K562 (cell line): ENCODE measurements around the gene STX2. TPM values are rescaled to one million over a fixed set of nuclear protein-coding genes. Genes with fewer than 3 reads are reported as not detected.

Experiments
- BDP1 ChIP-seq: IDR thresholded peaks from 3 replicates; pipeline ENCODE4 v1.6.1; 2011; ENCODE audit not compliant: insufficient read length, insufficient read depth
- FOXK1 ChIP-seq: sonication (generic); formaldehyde crosslinking; IDR thresholded peaks from 2 replicates; pipeline ENCODE4 v1.8.0; 2022; ENCODE audit warnings: missing genetic modification reagents, mild to moderate bottlenecking, borderline replicate concordance
- GABPB2 ChIP-seq: fragments of 250-450 bp; sonication (Bioruptor Pico); conservative IDR thresholded peaks from 2 replicates; pipeline ENCODE4 v1.5.1; 2021; ENCODE audit warnings: mild to moderate bottlenecking
- GMEB1 ChIP-seq: fragments of 250-450 bp; sonication (Bioruptor Pico); IDR thresholded peaks from 2 replicates; pipeline ENCODE4 v1.4.0; 2020; ENCODE audit warnings: mild to moderate bottlenecking
- HES1 ChIP-seq: fragments of 450-650 bp; IDR thresholded peaks from 2 replicates; pipeline ENCODE4 v1.6.1; 2016; ENCODE audit warnings: low read depth, mild to moderate bottlenecking, moderate library complexity
- HNRNPLL ChIP-seq: fragments of 200-400 bp; formaldehyde crosslinking; IDR thresholded peaks from 2 replicates; pipeline ENCODE4 v1.6.1; 2017; ENCODE audit warnings: low read length, low read depth, mild to moderate bottlenecking; ENCODE audit not compliant: poor library complexity, severe bottlenecking
- JUND ChIP-seq, 2 experiments: IDR thresholded peaks; 2 replicates in 1 of 2; 3 replicates in 1 of 2; pipeline ENCODE4 v1.6.1; 2011; ENCODE audit warnings: borderline replicate concordance in 2 of 2, low read depth in 2 of 2, low read length in 2 of 2, improper control_type of control experiment in 1 of 2, missing biosample characterization in 1 of 2, missing genetic modification characterization in 1 of 2, missing genetic modification reagents in 1 of 2
- MYNN ChIP-seq, 2 experiments: sonication (generic); formaldehyde crosslinking in 1 of 2; IDR thresholded peaks; 2 replicates each; pipeline versions ENCODE4 v1.5.0 to v1.6.1; 2016 to 2020; ENCODE audit warnings: antibody characterized with exemption in 1 of 2, missing genetic modification reagents in 1 of 2
- NR2C2 ChIP-seq, 2 experiments: fragments of 200-800 bp in 1 of 2; sonication (Bioruptor generic) in 1 of 2; sonication (generic) in 1 of 2; formaldehyde crosslinking in 1 of 2; IDR thresholded peaks; 2 replicates each; pipeline versions ENCODE4 v1.6.1 to v1.8.0; 2016 to 2022; ENCODE audit warnings: mild to moderate bottlenecking in 1 of 2, missing compliant biosample characterization in 1 of 2, missing genetic modification characterization in 1 of 2, missing genetic modification reagents in 1 of 2
- RERE ChIP-seq: sonication (generic); formaldehyde crosslinking; IDR thresholded peaks from 2 replicates; pipeline ENCODE4 v1.8.0; 2023; ENCODE audit warnings: missing genetic modification reagents, mild to moderate bottlenecking, borderline replicate concordance
- SAFB ChIP-seq: fragments of 200-400 bp; formaldehyde crosslinking; IDR thresholded peaks from 2 replicates; pipeline ENCODE4 v1.6.1; 2017; ENCODE audit warnings: low read depth, low read length, borderline replicate concordance
- TAF1 ChIP-seq: IDR thresholded peaks from 2 replicates; pipeline ENCODE4 v1.6.1; 2011; ENCODE audit warnings: mild to moderate bottlenecking, low read length, moderate library complexity; ENCODE audit not compliant: insufficient read depth, control insufficient read depth, severe bottlenecking; ENCODE audit errors: extremely low read depth
- TRIM24 ChIP-seq, 2 experiments: fragments of 450-650 bp; IDR thresholded peaks; 2 replicates each; pipeline ENCODE4 v1.6.1; 2016
- YBX1 ChIP-seq: fragments of 450-650 bp; IDR thresholded peaks from 2 replicates; pipeline ENCODE4 v1.7.1; 2016; ENCODE audit warnings: mild to moderate bottlenecking
- ZEB2 ChIP-seq: fragments of 450-650 bp; IDR thresholded peaks from 2 replicates; pipeline ENCODE4 v1.6.1; 2016
- ZFP91 ChIP-seq: sonication (generic); formaldehyde crosslinking; IDR thresholded peaks from 2 replicates; pipeline ENCODE4 v1.8.0; 2022; ENCODE audit warnings: mild to moderate bottlenecking, missing genetic modification reagents
- ZNF444 ChIP-seq: fragments of 250-450 bp; sonication (Bioruptor Pico); IDR thresholded peaks from 2 replicates; pipeline ENCODE4 v1.4.0; 2020; ENCODE audit warnings: mild to moderate bottlenecking, moderate library complexity
- ZNF76 ChIP-seq: fragments of 250-450 bp; sonication (Bioruptor Pico); IDR thresholded peaks from 2 replicates; pipeline ENCODE4 v1.4.0; 2020; ENCODE audit warnings: mild to moderate bottlenecking, moderate library complexity, borderline replicate concordance
- polyA plus RNA-seq, 8 experiments: library from polyadenylated mRNA; depleted of rRNA in 4 of 8; stranded (reverse) in 5 of 8; unstranded in 3 of 8; fragments of >200 nt; fragmentation: Nextera tagmentation in 2 of 8; fragmentation: Illumina TruSeq in 1 of 8; extraction: Ambion mirVana in 2 of 8; extraction: Trizol in 1 of 8; gene quantifications; 2 replicates each; pipeline versions ENCODE4 v1.2.1 to v1.2.3, GENCODE V29; 2011 to 2014; ENCODE audit warnings: inconsistent platforms in 1 of 8, missing spikeins in 1 of 8
- total RNA-seq, 7 experiments: library from RNA; depleted of rRNA in 6 of 7; stranded (reverse); fragments of >200 nt in 6 of 7; fragmentation: Illumina TruSeq in 2 of 7; extraction: Trizol in 2 of 7; gene quantifications; 2 replicates each; pipeline versions ENCODE4 v1.2.1 to v1.2.3, GENCODE V29; 2011 to 2021; ENCODE audit warnings: low replicate concordance in 1 of 7

Gene STX2
- total and polyA plus RNA-seq, 9 of the 15 experiments (the other 6 are each of a cell fraction or from before 2014, with no cell fraction given) = 22.2 to 54.6 (median 30.8) TPM

DNA sequence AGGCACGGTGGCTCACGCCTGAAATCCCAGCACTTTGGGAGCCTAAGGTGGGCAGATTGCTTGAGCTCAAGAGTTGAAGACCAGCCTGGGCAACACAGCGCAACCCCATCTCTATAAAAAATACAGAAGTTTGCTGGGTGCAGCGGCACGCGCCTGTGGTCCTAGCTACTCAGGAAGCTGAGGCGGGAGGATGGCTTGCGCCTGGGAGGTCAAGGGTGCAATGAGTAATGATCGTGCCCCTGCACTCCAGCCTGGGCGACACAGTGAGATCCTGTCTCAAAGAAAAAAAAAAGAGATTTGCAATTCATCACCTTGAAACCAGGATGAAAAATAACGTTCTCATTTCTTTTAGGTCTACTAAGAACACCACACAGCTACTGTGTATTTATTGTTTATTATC, 4.0 kb downstream of the STX2 start (continued):
- no peak for TF ChIP-seq RERE (CRISPR knock-in tag)
- TF ChIP-seq SAFB = no peak
- no peak for TF ChIP-seq YBX1
- no peak for TF ChIP-seq ZEB2
- TF ChIP-seq NR2C2 (CRISPR knock-in tag; IDR thresholded peaks at IDR 0.05) = no peak
- peak; percentile 41; the same call in 1 of the 2 replicates for TF ChIP-seq NR2C2 (tag; IDR thresholded peaks at IDR 0.05)
- 0 out of 2 replicates have a peak, but pooled peaks have one; percentile 9 for TF ChIP-seq JUND (IDR thresholded peaks at IDR 0.05; ENCODE audit: borderline replicate concordance, low read depth, low read length)
- TF ChIP-seq JUND (tag; IDR thresholded peaks at IDR 0.05; ENCODE audit: borderline replicate concordance, low read depth, low read length) = no peak
- no peak for TF ChIP-seq GABPB2 (CRISPR knock-in tag)
- no peak for TF ChIP-seq TRIM24 (IDR thresholded peaks at IDR 0.05)
- no peak for TF ChIP-seq FOXK1 (CRISPR knock-in tag)
- TF ChIP-seq ZNF76 (CRISPR knock-in tag) = no peak
- TF ChIP-seq BDP1 = no peak
- no peak for TF ChIP-seq MYNN (IDR thresholded peaks at IDR 0.05)
- no peak for TF ChIP-seq MYNN (CRISPR knock-in tag; IDR thresholded peaks at IDR 0.05)
- TF ChIP-seq HES1 = peak; percentile 82
- no peak for TF ChIP-seq ZFP91 (CRISPR knock-in tag)
- TF ChIP-seq TAF1 = no peak
- no peak for TF ChIP-seq HNRNPLL
- no peak for TF ChIP-seq GMEB1
- TF ChIP-seq ZNF444 (CRISPR knock-in tag) = no peak
